Effector memory CD4-positive, alpha-beta T cell (primary cell): ENCODE measurements around the gene PTGR1.

Source experiments
- DNase-seq, 3 donors: peaks; one replicate each; pipeline ENCODE4 v3.0.0-alpha.2; 2020
- H3K27ac ChIP-seq: 2 replicates; pipeline ENCODE4 v1.7.0; 2013; ENCODE audit warnings: mild to moderate bottlenecking, low read length, moderate library complexity; ENCODE audit not compliant: insufficient read depth, poor library complexity, severe bottlenecking
- H3K27me3 ChIP-seq: replicated peaks from 2 replicates; pipeline ENCODE4 v1.7.0; 2013; ENCODE audit warnings: mild to moderate bottlenecking, low read length; ENCODE audit not compliant: insufficient read depth, control insufficient read depth, poor library complexity, severe bottlenecking
- H3K36me3 ChIP-seq: 2 replicates; pipeline ENCODE4 v1.7.0; 2013; ENCODE audit warnings: mild to moderate bottlenecking, low read length, moderate library complexity; ENCODE audit not compliant: control insufficient read depth, insufficient read depth
- H3K4me1 ChIP-seq: 2 replicates; pipeline ENCODE4 v1.7.0; 2013; ENCODE audit warnings: low read length, mild to moderate bottlenecking; ENCODE audit not compliant: control insufficient read depth, insufficient read depth, poor library complexity, severe bottlenecking
- H3K4me3 ChIP-seq: 2 replicates; pipeline ENCODE4 v1.7.0; 2013; ENCODE audit warnings: low read length, low read depth, mild to moderate bottlenecking; ENCODE audit not compliant: insufficient read depth, poor library complexity, severe bottlenecking
- H3K9me3 ChIP-seq: 2 replicates; pipeline ENCODE4 v1.7.0; 2013; ENCODE audit warnings: mild to moderate bottlenecking, low read length, moderate library complexity; ENCODE audit not compliant: control insufficient read depth
- total RNA-seq, 3 donors: gene quantifications; one replicate each; lab custom pipeline; 2026; lab: John Stamatoyannopoulos, UW

The PTGR1 gene
- 0 to 0.17 (median 0) reads per million in 3 donors for total RNA-seq

DNA sequence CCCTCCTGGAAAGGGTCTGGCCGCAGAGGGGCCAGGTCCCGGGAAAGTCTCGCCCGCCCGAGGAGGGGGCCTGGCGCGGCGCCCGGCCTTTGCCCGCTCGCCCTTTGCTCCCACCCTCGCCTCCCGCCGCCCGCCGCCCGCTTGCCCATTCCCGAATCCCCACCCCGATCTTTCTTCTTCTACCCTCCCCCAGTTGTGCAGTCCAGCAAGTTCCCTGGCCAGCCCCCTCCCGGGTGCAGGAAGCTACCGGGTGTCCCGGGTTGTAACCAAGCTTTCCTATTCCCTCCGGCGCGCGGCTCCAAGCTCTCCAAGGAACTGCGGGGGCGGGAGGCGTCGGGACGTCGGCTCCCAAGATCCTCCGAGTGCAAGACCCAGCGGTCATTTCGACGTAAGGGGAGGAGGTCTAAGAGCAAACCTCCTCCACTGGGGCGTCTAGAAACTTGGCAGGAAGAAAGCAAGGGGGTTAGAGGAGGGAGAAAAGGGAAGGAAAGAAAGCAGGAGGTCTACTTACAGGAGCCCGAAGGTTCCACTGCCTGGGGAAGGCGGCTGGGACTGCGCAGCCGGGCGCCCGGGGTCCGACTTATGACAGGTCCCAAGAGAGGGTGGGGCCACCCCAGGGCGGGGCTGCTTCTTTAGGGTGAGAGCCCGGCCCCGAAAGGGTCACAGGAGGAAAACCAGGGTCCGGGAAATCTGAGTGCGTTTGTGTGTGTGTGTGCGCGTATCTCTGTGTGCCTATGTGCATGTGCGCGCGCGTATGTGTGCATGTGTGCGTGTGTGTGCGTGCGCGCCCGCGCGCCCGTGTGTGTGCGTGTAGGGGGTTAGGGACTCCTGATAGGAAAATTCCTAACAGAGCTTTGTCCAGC lies at the start of gene PTGR1:
TSS of gene PTGR1 (minus strand) at position 556 of the 863 bp plus-strand sequence. CDS start 2,225 bp downstream, outside the sequence.
- no peak for DNase-seq
- Histone ChIP-seq H3K27me3 (peaks cover 10% of the 10 kb centered on the region), H3K9me3 (no peaks in the 10 kb centered on the region), H3K4me1 (peaks cover 16% of the 10 kb centered on the region), H3K36me3 (no peaks in the 10 kb centered on the region), H3K4me3 (peak within 1 kb of the TSS; percentile 71), H3K27ac (no peak within 1 kb of the TSS)

DNA sequence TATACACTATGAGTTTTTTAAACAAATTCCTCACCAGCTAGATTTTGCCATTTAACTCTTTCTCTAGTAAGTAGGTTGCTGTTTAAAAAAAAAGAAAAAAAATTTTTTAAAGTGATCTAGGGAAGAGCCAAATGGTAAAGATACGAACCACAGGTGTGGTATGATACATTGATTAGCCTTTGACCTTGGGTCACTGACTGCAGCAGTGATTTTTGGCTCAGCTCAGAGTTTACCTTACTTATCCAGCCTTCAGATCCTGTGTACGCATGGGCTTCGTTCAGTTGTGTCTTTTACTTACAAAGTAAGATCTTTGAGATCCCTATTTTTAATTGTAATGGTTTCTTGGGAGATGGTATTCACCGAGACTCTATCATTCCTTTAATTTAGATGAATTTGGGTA lies 49.6 kb upstream of the PTGR1 start:
- H3K27me3 ChIP-seq: no peaks in the 10 kb centered on the region
- no peak overlapping the region for H3K27ac ChIP-seq
- no peaks in the 10 kb centered on the region for H3K4me1 ChIP-seq
- DNase-seq: no peak
- H3K9me3 ChIP-seq: no peaks in the 10 kb centered on the region
- H3K4me3 ChIP-seq: no peak overlapping the region
- peaks cover 12% of the 10 kb centered on the region for H3K36me3 ChIP-seq

DNA sequence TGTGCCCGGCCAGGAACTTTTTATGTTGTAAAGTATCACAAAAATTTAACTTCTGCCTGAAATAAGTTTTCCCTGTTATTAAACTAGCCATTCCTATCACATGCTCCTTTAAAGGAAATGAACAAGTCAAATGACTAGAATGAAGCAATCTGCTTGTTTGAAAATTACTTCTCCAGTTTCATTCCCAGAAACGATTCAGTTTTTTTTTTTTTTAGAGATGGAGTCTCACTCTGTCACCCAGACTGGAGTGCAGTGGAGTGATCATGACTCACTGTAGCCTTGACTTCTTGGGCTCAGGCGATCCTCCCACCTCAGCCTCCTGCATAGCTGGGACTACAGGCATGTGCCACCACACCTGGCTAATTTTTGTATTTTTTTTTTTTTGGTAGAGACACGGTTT lies 48.6 kb upstream of the PTGR1 start:
- no peaks in the 10 kb centered on the region for H3K9me3 ChIP-seq
- H3K36me3 ChIP-seq: peaks cover 13% of the 10 kb centered on the region
- no peaks in the 10 kb centered on the region for H3K27me3 ChIP-seq
- H3K4me1 ChIP-seq: no peaks in the 10 kb centered on the region
- no peak for DNase-seq
- H3K27ac ChIP-seq: no peak overlapping the region
- no peak overlapping the region for H3K4me3 ChIP-seq

DNA sequence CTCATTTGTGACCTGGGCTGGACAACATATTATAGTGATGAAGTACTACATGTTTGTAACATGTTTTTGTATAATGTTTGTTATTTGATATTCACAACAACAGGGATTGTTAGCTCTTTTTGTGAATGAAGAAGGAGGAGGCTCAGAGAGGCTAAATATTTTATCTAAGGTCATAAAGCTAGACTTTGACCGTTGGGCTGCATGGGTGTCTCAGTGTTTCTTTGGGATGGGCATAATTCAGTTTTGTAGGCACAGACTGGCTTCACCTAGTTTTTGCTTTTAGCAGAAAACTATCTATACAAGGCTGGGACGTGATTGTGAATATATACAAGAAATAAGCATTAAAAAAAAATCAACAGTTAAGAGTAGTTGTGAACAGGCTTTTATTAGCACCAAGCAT lies 47.0 kb upstream of the PTGR1 start:
- DNase-seq: no peak
- H3K9me3 ChIP-seq: no peaks in the 10 kb centered on the region
- no peaks in the 10 kb centered on the region for H3K27me3 ChIP-seq
- no peak overlapping the region for H3K27ac ChIP-seq
- no peak overlapping the region for H3K4me3 ChIP-seq
- H3K36me3 ChIP-seq: peaks cover 13% of the 10 kb centered on the region
- no peaks in the 10 kb centered on the region for H3K4me1 ChIP-seq

DNA sequence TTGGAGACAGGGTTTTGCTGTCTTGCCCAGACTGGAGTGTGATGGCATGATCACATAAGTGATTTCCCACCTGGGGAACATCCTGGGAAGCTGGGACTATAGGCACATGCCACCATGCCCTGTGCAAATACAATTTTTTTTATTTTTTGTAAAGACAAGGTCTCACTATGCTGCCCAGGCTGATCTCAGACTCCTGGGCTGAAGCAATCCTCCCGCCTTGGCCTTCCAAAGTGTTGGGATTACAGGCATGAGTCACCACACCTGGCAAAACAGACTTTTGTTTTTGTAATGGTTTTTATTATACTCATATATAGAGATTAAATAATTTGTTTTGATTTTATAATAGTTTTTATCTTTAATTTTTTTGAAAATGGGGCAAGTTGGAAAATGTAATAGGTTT lies 46.4 kb upstream of the PTGR1 start:
- Histone ChIP-seq H3K4me3 (no peak overlapping the region), H3K27ac (no peak overlapping the region), H3K4me1 (no peaks in the 10 kb centered on the region), H3K36me3 (peaks cover 13% of the 10 kb centered on the region), H3K9me3 (no peaks in the 10 kb centered on the region), H3K27me3 (no peaks in the 10 kb centered on the region)
- no peak for DNase-seq

DNA sequence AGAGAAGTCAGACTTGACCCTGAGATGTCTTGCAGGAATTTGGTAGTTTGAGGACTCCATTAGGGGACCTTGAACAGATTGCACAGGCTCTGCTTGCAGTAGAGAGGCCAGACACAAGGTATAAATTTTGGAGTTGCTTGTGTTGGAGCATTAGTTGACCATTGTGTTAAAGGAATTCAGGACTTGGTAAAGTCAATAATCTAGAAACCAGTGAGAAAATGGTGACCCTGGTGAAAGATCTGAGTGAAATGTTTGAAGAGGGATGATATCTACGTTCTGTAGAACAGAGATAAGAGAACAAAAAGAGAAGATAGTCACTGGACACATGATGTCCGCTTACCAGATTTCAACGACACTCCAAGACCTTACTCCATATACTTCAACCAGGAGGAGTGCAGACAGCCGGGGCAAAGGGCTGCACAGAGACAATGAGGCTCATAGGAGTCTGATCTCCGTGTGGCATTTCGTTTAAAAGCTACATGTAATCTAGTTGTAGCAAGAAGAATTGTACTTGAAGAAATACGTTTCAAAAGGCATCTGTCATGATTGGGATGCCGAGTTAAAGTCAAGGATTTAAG lies 44.8 kb upstream of the PTGR1 start:
- peaks cover 7% of the 10 kb centered on the region for H3K36me3 ChIP-seq
- DNase-seq: no peak
- no peaks in the 10 kb centered on the region for H3K27me3 ChIP-seq
- H3K4me3 ChIP-seq: no peak overlapping the region
- H3K4me1 ChIP-seq: no peaks in the 10 kb centered on the region
- no peaks in the 10 kb centered on the region for H3K9me3 ChIP-seq
- no peak overlapping the region for H3K27ac ChIP-seq

DNA sequence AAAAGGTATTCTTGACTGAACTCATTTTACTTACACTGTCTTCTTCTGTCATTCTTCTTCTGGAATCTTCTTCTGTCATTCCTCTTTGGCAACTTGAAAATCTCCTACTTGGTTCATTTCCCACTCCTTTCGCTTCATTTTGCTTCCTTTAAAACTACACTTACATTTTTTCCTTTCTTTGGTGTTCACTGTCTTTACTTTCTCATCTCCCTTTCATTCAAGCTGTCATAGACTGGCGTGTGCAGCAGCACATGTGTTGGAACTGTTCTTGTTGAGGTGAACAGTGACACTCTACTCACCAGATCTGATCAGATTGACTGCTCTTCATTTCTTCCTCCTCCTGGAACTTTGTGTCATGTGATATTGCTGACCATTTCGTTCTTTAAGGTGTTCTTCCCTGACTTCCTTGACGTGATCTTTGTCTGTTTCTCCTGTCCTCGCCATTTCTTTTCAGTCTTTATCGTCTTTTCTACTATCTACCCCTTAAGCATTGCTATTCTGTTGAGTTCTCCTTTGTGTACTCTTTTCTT lies 38.0 kb upstream of the PTGR1 start:
- Histone ChIP-seq H3K27ac (no peak overlapping the region), H3K9me3 (no peaks in the 10 kb centered on the region), H3K4me1 (no peaks in the 10 kb centered on the region), H3K36me3 (no peaks in the 10 kb centered on the region), H3K27me3 (no peaks in the 10 kb centered on the region), H3K4me3 (no peak overlapping the region)
- DNase-seq: no peak

DNA sequence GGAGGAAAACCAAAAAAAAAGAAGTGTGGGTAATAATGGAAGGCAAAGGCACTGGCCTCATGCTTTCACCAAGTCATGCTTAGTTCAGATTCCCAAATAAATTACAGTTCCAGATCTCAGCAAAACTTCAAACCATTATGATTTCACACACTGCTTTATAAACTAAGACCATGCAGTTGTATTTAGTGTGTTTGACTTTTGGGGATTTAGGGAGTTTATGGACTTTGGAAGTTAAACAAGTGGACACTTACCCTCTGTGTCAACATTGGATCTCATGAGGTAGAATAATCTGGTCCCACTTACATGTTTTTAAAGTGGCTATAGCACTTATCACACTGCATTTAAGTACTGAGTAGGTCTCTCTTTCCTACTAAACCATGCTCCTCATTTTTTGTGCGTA lies 35.4 kb upstream of the PTGR1 start:
- no peaks in the 10 kb centered on the region for H3K36me3 ChIP-seq
- no peak overlapping the region for H3K27ac ChIP-seq
- H3K4me3 ChIP-seq: no peak overlapping the region
- DNase-seq: no peak
- no peaks in the 10 kb centered on the region for H3K27me3 ChIP-seq
- no peaks in the 10 kb centered on the region for H3K9me3 ChIP-seq
- H3K4me1 ChIP-seq: peaks cover 13% of the 10 kb centered on the region

DNA sequence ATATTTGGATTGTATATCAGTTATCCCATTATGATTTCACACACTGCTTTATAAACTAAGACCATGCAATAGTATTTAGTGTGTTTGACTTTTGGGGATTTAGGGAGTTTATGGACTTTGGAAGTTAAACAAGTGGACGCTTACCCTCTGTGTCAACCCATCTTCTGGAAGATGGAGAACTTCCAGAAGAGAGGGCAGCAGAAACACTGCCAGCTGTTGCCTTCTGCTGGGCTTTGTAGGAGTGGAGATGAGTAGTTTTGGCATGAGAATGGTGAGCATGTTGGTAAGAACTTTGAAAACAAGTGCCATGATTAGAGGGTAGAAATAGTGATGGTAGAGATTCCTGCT lies 33.9 kb upstream of the PTGR1 start:
- Histone ChIP-seq H3K27ac (no peak overlapping the region), H3K27me3 (no peaks in the 10 kb centered on the region), H3K9me3 (no peaks in the 10 kb centered on the region), H3K4me1 (peaks cover 13% of the 10 kb centered on the region), H3K36me3 (no peaks in the 10 kb centered on the region), H3K4me3 (no peak overlapping the region)
- no peak for DNase-seq

DNA sequence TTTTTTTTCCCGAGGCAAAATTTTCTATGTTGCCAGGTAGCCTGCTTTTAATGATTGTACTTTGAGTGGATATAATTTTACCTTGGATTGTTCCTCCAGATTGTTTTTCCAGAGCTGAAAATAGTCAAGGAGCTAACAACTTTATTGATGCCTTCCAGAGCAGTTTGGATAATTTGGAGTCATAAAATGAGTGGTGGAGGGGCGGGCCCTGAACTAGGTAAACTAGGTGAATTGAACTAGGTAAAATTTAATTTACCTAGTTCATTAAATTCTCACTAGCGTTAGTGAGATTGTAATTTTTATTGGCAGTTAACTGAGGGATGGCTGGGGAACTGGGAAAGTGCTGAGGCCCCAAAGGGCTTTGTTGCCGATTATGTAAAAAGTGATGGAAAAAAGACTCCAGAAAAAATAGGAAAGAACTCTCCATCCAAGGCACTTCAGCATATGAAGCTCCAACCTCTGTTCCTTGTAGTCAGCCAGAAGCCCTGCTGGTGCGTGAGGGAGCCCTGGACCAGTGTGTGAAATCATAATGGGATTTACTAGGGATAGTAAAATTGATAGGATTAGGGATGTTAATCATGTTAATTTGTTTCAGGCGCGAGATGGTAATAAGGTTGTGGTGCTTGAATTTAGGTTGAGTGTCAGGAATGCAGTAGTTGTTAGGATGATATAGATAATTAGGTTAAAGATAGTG lies 33.4 kb upstream of the PTGR1 start:
- Histone ChIP-seq H3K27ac (no peak overlapping the region), H3K27me3 (no peaks in the 10 kb centered on the region), H3K9me3 (no peaks in the 10 kb centered on the region), H3K4me1 (peaks cover 13% of the 10 kb centered on the region), H3K36me3 (no peaks in the 10 kb centered on the region), H3K4me3 (no peak overlapping the region)
- no peak for DNase-seq
